GM12878 (cell line): ENCODE measurements around the gene PODXL2. TPM values are rescaled to one million over a fixed set of nuclear protein-coding genes. Genes with fewer than 3 reads are reported as not detected.

Source experiments
- ATAC-seq: fragments of 200-7000 bp; cut with Tn5 transposase; 3 replicates; pipeline ENCODE4 v1.9.1; 2020; ENCODE audit warnings: mild to moderate bottlenecking, moderate library complexity
- Bru-seq: library from RNA; stranded (reverse); fragments of 400-500 nt; gene quantifications from one replicate; lab custom pipeline; 2021; lab: Mats Ljungman, UMichigan
- BruChase-seq, 2 experiments: library from RNA; stranded (reverse); fragments of 400-500 nt; gene quantifications; one replicate each; lab custom pipeline; 2021; lab: Mats Ljungman, UMichigan
- BruUV-seq: library from RNA; stranded (reverse); fragments of 400-500 nt; replicated peaks from 2 replicates; lab custom pipeline; 2021; lab: Mats Ljungman, UMichigan
- CTCF ChIA-PET: fragments of 300-600 bp; sonication (Branson Sonifier 250); formaldehyde crosslinking; extraction: SDS; loops from one replicate; lab custom pipeline; 2021; ENCODE audit warnings: inconsistent platforms; lab: Yijun Ruan, JAX
- POLR2A ChIA-PET: fragments of 350-600 bp; formaldehyde crosslinking; extraction: SDS; loops from one replicate; lab custom pipeline; 2021; ENCODE audit warnings: inconsistent platforms; lab: Charles Lee
- RAD21 ChIA-PET: fragments of 300-600 bp; sonication (Branson Sonifier 250); formaldehyde crosslinking; loops from one replicate; lab custom pipeline; 2023; ENCODE audit warnings: antibody characterized with exemption; ENCODE audit not compliant: unreplicated experiment; lab: Charles Lee
- SMC1A ChIA-PET: fragments of 300-600 bp; sonication (Branson Sonifier 250); formaldehyde crosslinking; loops from one replicate; lab custom pipeline; 2023; ENCODE audit not compliant: unreplicated experiment, uncharacterized antibody; lab: Charles Lee
- DNase-seq: peaks from one replicate; pipeline ENCODE4 v3.0.0-alpha.2; 2011; ENCODE audit warnings: low read depth, low spot score
- FAIRE-seq: peaks from 3 replicates; lab custom pipeline; 2011; peaks lifted over from hg19 to GRCh38; lab: Jason Lieb, UNC
- H2AFZ ChIP-seq: 2 replicates; pipeline ENCODE4 v1.6.0; 2011; ENCODE audit warnings: low read depth, low read length, control low read depth; ENCODE audit not compliant: control insufficient read depth
- H3K27ac ChIP-seq: 2 replicates; pipeline ENCODE4 v1.5.1; 2011; ENCODE audit warnings: control low read depth; ENCODE audit not compliant: control insufficient read depth, insufficient read depth
- H3K27me3 ChIP-seq, 2 experiments: replicated peaks in 1 of 2; 2 replicates each; pipeline versions ENCODE4 v1.6.0 to v1.6.1; 2011; ENCODE audit warnings: low read length in 1 of 2; ENCODE audit not compliant: control insufficient read depth in 2 of 2, insufficient read depth in 2 of 2
- H3K36me3 ChIP-seq, 2 experiments: 2 replicates each; pipeline ENCODE4 v1.5.1; 2011; ENCODE audit warnings: low read length in 1 of 2; ENCODE audit not compliant: control insufficient read depth in 2 of 2, insufficient read depth in 2 of 2
- H3K4me1 ChIP-seq: 2 replicates; pipeline ENCODE4 v1.6.1; 2011; ENCODE audit warnings: mild to moderate bottlenecking, low read length, moderate library complexity, mixed read lengths; ENCODE audit not compliant: control insufficient read depth, insufficient read depth
- H3K4me2 ChIP-seq: 2 replicates; pipeline ENCODE4 v1.6.0; 2011; ENCODE audit warnings: control low read depth; ENCODE audit not compliant: control insufficient read depth, insufficient read depth
- H3K4me3 ChIP-seq: fragments of 200-600 bp; sonication (generic); 2 replicates; pipeline ENCODE4 v1.5.1; 2016
- H3K79me2 ChIP-seq: 2 replicates; pipeline ENCODE4 v1.6.0; 2011; ENCODE audit warnings: low read length; ENCODE audit not compliant: control insufficient read depth, insufficient read depth
- H3K9ac ChIP-seq: 2 replicates; pipeline ENCODE4 v1.8.0; 2011; ENCODE audit warnings: low read length, control low read depth, mixed read lengths; ENCODE audit not compliant: control insufficient read depth, insufficient read depth
- H3K9me3 ChIP-seq: replicated peaks from 3 replicates; pipeline ENCODE4 v1.5.1; 2011; ENCODE audit warnings: mild to moderate bottlenecking, low read length; ENCODE audit not compliant: control insufficient read depth, insufficient read depth
- H4K20me1 ChIP-seq: 2 replicates; pipeline ENCODE4 v1.6.0; 2011; ENCODE audit not compliant: control insufficient read depth, insufficient read depth
- EGR1 ChIP-seq, 2 experiments: IDR thresholded peaks; 1 replicate in 1 of 2; 2 replicates in 1 of 2; pipeline ENCODE4 v1.6.1; 2011 to 2012; ENCODE audit warnings: low read depth in 2 of 2, low read length in 2 of 2, borderline replicate concordance in 1 of 2, mild to moderate bottlenecking in 1 of 2, moderate library complexity in 1 of 2
- WGBS: methylation state at CpG from one replicate; pipeline ENCODE4 v1.1.6; 2016; ENCODE audit warnings: low lambda C conversion rate; ENCODE audit not compliant: insufficient replicate concordance, insufficient coverage; ENCODE audit errors: missing lambda C conversion rate; 5-methylcytosine and 5-hydroxymethylcytosine counted together
- in situ Hi-C: fragments of 300-500 bp; cut with MboI; formaldehyde crosslinking; loops from 9 replicates; pipeline ENCODE4 v1.14.3; 2018; ENCODE audit warnings: mixed read lengths
- intact Hi-C: fragments of 100-400 bp; cut with micrococcal nuclease; formaldehyde crosslinking; loops from one replicate; pipeline ENCODE4 v1.14.2; 2022; ENCODE audit not compliant: unreplicated experiment
- long read RNA-seq, 2 experiments: library from polyadenylated mRNA; unstranded; transcript quantifications; one replicate each; pipeline ENCODE4 v2.0.0, GENCODE V29; 2019 to 2020
- polyA minus RNA-seq, 3 experiments: library from RNA; depleted of rRNA, polyadenylated mRNA; stranded (reverse); fragments of >200 nt; gene quantifications; 2 replicates each; pipeline ENCODE4 v1.2.3, GENCODE V29; 2011
- polyA plus RNA-seq, 11 experiments: library from polyadenylated mRNA; depleted of rRNA in 4 of 11; unstranded in 6 of 11; stranded (reverse) in 5 of 11; fragments of >200 nt; fragmentation: Nextera tagmentation in 4 of 11; fragmentation: Illumina TruSeq in 1 of 11; extraction: Ambion mirVana in 4 of 11; extraction: Trizol in 1 of 11; gene quantifications; 1 replicate in 1 of 11; 2 replicates in 10 of 11; pipeline versions ENCODE4 v1.2.1 to v1.2.3, GENCODE V29; 2011 to 2016; ENCODE audit warnings: inconsistent platforms in 2 of 11, missing spikeins in 2 of 11, low read depth in 1 of 11
- total RNA-seq, 4 experiments: library from RNA; depleted of rRNA in 3 of 4; stranded (reverse); fragments of >200 nt in 3 of 4; fragmentation: Illumina TruSeq in 1 of 4; extraction: Trizol in 1 of 4; gene quantifications; 2 replicates each; pipeline versions ENCODE4 v1.2.1 to v1.2.3, GENCODE V29; 2013 to 2021
- TF ChIP-seq, protein P1 (sequence below): IDR thresholded peaks from 2 replicates; pipeline ENCODE4 v1.6.1; 2011; ENCODE audit warnings: mild to moderate bottlenecking, low read depth, low read length, moderate library complexity; ENCODE audit not compliant: insufficient replicate concordance
- TF ChIP-seq, protein P2 (sequence below): IDR thresholded peaks from 2 replicates; pipeline ENCODE4 v1.6.1; 2012; ENCODE audit warnings: low read length, inconsistent platforms
- TF ChIP-seq, protein P3 (sequence below): IDR thresholded peaks from 2 replicates; pipeline ENCODE4 v1.6.1; 2012; ENCODE audit warnings: mild to moderate bottlenecking, low read depth, low read length
- TF ChIP-seq, protein P4 (sequence below): fragments of 150-350 bp; IDR thresholded peaks from 2 replicates; pipeline ENCODE4 v1.6.1; 2016; ENCODE audit warnings: low read depth, low read length

Gene PODXL2, protein sequence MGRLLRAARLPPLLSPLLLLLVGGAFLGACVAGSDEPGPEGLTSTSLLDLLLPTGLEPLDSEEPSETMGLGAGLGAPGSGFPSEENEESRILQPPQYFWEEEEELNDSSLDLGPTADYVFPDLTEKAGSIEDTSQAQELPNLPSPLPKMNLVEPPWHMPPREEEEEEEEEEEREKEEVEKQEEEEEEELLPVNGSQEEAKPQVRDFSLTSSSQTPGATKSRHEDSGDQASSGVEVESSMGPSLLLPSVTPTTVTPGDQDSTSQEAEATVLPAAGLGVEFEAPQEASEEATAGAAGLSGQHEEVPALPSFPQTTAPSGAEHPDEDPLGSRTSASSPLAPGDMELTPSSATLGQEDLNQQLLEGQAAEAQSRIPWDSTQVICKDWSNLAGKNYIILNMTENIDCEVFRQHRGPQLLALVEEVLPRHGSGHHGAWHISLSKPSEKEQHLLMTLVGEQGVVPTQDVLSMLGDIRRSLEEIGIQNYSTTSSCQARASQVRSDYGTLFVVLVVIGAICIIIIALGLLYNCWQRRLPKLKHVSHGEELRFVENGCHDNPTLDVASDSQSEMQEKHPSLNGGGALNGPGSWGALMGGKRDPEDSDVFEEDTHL
- not detected in 2 replicates for total RNA-seq (2013; cell fraction: nucleolus; rRNA removed)
- total RNA-seq (2014; rRNA removed) (21.0 and 24.3 TPM in 2 replicates), total RNA-seq (2014; rRNA removed; fragmentation: Illumina TruSeq; extraction: Trizol) (12.4 and 13.2 TPM in 2 replicates), total RNA-seq (2021) (22.2 and 24.4 TPM in 2 replicates), polyA plus RNA-seq (2011; rRNA removed) (not detected in 2 replicates), polyA plus RNA-seq (2014; fragmentation: Illumina TruSeq; extraction: Trizol) (6.9 and 10.3 TPM in 2 replicates), polyA plus RNA-seq (2014; fragmentation: Nextera tagmentation; extraction: Ambion mirVana) (under 1 TPM in 1 of 2 experiments, not detected in 1; 0.03 TPM), polyA plus RNA-seq (2014; rRNA removed) (22.5 and 25.4 TPM in 2 replicates), polyA plus RNA-seq (2016; fragmentation: Nextera tagmentation; extraction: Ambion mirVana) (10 to 100 TPM; 12.0 to 14.0 TPM), polyA minus RNA-seq (2011; rRNA and poly(A)+ RNA removed) (not detected in 2 replicates), Bru-seq, nascent RNA (percentile 7 among the genes with signal in this experiment), BruChase-seq, experiment 1, labeled RNA remaining after a 6-hour chase (percentile 7 among the genes with signal in this experiment), BruChase-seq, experiment 2, labeled RNA remaining after a 2-hour chase (percentile 9 among the genes with signal in this experiment)
- 0.43 TPM for polyA plus RNA-seq (2011; ENCODE audit: low read depth)
- polyA plus RNA-seq (2011; cell fraction: cytosol; rRNA removed): not detected in 2 replicates
- polyA plus RNA-seq (2011; cell fraction: nucleus; rRNA removed): not detected in 2 replicates
- polyA plus RNA-seq (2012): 1.3 and 2.1 TPM in 2 replicates
- 0.62 TPM in 1 of 2 replicates, not detected in the other for polyA minus RNA-seq (2011; cell fraction: cytosol; rRNA and poly(A)+ RNA removed)
- polyA minus RNA-seq (2011; cell fraction: nucleus; rRNA and poly(A)+ RNA removed): 0.19 TPM in 1 of 2 replicates, not detected in the other
- long read RNA-seq, experiment 1: 0 reads
- long read RNA-seq, experiment 2: 0 reads

DNA sequence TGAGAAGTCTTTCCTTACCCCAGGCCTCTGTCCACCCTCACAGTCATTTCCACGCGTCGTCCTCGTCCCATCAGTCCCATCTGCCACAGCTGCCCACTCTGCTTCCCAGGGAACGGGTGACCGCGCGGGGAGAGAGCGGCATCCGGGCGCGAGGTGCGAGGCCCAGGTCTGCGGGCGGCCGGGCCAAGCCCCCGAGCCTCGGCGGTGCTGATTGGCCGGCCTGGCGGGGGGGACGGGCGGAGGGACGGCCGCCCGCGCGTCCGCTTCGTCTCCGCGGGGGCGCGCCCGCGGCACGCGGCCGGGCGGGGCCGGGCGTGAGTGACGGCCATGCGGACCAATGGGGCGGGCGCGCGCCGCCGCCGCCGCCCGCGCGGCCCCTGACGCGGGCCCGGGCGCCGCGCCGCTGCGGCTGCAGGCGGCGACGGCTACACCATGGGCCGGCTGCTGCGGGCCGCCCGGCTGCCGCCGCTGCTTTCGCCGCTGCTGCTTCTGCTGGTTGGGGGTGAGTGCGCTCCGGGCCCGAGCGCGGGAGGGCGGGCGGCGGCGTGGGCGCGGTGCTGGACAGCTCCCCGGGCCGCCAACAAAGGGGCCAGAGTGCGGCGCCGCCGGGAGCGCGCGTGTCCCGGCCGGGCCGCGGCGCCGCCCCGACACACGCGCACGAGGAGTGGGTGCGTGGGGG is at the start of gene PODXL2:
Gene PODXL2 (plus strand): TSS at position 398 of the 679 bp plus-strand sequence. CDS start 35 bp downstream, at position 433.
- Histone ChIP-seq H3K27me3 (peaks cover 10 to 13% of the 10 kb centered on the region in 2 experiments; a peak in 3 of 4 replicates), H3K4me2 (peak within 1 kb of the TSS; percentile 89), H3K9ac (no peak within 1 kb of the TSS), H3K27ac (no peak within 1 kb of the TSS), H3K79me2 (no peaks in the 10 kb centered on the region), H3K36me3 (no peaks in the 10 kb centered on the region; a peak in 1 of 4 replicates), H3K4me3 (peak within 1 kb of the TSS; percentile 58), H2AFZ (peak within 1 kb of the TSS; percentile 37), H4K20me1 (no peaks in the 10 kb centered on the region; the same call in 1 of the 2 replicates), H3K4me1 (peaks cover 8% of the 10 kb centered on the region), H3K9me3 (no peaks in the 10 kb centered on the region)
- in situ Hi-C loops: no loop called here
- CTCF ChIA-PET: no interaction called here
- RAD21 ChIA-PET: no interaction called here
- SMC1A ChIA-PET: no interaction called here
- ATAC-seq: no peak
- TF ChIP-seq, protein P1, sequence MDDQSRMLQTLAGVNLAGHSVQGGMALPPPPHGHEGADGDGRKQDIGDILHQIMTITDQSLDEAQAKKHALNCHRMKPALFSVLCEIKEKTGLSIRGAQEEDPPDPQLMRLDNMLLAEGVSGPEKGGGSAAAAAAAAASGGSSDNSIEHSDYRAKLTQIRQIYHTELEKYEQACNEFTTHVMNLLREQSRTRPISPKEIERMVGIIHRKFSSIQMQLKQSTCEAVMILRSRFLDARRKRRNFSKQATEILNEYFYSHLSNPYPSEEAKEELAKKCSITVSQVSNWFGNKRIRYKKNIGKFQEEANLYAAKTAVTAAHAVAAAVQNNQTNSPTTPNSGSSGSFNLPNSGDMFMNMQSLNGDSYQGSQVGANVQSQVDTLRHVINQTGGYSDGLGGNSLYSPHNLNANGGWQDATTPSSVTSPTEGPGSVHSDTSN: peak; percentile 46
- TF ChIP-seq EGR1 (IDR thresholded peaks at IDR 0.05; ENCODE audit: borderline replicate concordance in 1 of 2, low read depth in 2 of 2, low read length in 2 of 2): peak in 1 of 2 experiments; percentile 41; a peak in 1 of 3 replicates
- TF ChIP-seq, protein P2, sequence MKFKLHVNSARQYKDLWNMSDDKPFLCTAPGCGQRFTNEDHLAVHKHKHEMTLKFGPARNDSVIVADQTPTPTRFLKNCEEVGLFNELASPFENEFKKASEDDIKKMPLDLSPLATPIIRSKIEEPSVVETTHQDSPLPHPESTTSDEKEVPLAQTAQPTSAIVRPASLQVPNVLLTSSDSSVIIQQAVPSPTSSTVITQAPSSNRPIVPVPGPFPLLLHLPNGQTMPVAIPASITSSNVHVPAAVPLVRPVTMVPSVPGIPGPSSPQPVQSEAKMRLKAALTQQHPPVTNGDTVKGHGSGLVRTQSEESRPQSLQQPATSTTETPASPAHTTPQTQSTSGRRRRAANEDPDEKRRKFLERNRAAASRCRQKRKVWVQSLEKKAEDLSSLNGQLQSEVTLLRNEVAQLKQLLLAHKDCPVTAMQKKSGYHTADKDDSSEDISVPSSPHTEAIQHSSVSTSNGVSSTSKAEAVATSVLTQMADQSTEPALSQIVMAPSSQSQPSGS: no peak
- TF ChIP-seq, protein P3, sequence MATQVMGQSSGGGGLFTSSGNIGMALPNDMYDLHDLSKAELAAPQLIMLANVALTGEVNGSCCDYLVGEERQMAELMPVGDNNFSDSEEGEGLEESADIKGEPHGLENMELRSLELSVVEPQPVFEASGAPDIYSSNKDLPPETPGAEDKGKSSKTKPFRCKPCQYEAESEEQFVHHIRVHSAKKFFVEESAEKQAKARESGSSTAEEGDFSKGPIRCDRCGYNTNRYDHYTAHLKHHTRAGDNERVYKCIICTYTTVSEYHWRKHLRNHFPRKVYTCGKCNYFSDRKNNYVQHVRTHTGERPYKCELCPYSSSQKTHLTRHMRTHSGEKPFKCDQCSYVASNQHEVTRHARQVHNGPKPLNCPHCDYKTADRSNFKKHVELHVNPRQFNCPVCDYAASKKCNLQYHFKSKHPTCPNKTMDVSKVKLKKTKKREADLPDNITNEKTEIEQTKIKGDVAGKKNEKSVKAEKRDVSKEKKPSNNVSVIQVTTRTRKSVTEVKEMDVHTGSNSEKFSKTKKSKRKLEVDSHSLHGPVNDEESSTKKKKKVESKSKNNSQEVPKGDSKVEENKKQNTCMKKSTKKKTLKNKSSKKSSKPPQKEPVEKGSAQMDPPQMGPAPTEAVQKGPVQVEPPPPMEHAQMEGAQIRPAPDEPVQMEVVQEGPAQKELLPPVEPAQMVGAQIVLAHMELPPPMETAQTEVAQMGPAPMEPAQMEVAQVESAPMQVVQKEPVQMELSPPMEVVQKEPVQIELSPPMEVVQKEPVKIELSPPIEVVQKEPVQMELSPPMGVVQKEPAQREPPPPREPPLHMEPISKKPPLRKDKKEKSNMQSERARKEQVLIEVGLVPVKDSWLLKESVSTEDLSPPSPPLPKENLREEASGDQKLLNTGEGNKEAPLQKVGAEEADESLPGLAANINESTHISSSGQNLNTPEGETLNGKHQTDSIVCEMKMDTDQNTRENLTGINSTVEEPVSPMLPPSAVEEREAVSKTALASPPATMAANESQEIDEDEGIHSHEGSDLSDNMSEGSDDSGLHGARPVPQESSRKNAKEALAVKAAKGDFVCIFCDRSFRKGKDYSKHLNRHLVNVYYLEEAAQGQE: peak; percentile 80
- TF ChIP-seq, protein P4, sequence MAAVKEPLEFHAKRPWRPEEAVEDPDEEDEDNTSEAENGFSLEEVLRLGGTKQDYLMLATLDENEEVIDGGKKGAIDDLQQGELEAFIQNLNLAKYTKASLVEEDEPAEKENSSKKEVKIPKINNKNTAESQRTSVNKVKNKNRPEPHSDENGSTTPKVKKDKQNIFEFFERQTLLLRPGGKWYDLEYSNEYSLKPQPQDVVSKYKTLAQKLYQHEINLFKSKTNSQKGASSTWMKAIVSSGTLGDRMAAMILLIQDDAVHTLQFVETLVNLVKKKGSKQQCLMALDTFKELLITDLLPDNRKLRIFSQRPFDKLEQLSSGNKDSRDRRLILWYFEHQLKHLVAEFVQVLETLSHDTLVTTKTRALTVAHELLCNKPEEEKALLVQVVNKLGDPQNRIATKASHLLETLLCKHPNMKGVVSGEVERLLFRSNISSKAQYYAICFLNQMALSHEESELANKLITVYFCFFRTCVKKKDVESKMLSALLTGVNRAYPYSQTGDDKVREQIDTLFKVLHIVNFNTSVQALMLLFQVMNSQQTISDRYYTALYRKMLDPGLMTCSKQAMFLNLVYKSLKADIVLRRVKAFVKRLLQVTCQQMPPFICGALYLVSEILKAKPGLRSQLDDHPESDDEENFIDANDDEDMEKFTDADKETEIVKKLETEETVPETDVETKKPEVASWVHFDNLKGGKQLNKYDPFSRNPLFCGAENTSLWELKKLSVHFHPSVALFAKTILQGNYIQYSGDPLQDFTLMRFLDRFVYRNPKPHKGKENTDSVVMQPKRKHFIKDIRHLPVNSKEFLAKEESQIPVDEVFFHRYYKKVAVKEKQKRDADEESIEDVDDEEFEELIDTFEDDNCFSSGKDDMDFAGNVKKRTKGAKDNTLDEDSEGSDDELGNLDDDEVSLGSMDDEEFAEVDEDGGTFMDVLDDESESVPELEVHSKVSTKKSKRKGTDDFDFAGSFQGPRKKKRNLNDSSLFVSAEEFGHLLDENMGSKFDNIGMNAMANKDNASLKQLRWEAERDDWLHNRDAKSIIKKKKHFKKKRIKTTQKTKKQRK: no peak
- no peak for FAIRE-seq
- BruUV-seq: no TSS peak
- 32% methylated on average over 54 of the region's 105 CpGs for WGBS
- POLR2A ChIA-PET: no interaction called here
- DNase-seq: no peak
- intact Hi-C loops: no loop called here
